K562 (cell line): ENCODE results near the gene ZNF48. TPM values are rescaled to one million over a fixed set of nuclear protein-coding genes. Genes with fewer than 3 reads are reported as not detected.

Experiments used
- CHCHD3 ChIP-seq: fragments of 250-450 bp; sonication (Bioruptor Pico); IDR thresholded peaks from 2 replicates; pipeline ENCODE4 v2.1.2; 2022; ENCODE audit warnings: mild to moderate bottlenecking
- JUNB ChIP-seq: fragments of 450-650 bp; formaldehyde crosslinking; conservative IDR thresholded peaks from 2 replicates; pipeline ENCODE4 v1.4.0; 2020; ENCODE audit warnings: mild to moderate bottlenecking
- MXI1 ChIP-seq: IDR thresholded peaks from 2 replicates; pipeline ENCODE4 v1.6.1; 2011; ENCODE audit warnings: low read depth, mild to moderate bottlenecking, improper control_type of control experiment, low read length
- RHOXF2B ChIP-seq: fragments of 250-450 bp; sonication (Bioruptor Pico); conservative IDR thresholded peaks from 2 replicates; pipeline ENCODE4 v1.5.1; 2021
- polyA plus RNA-seq, 8 experiments: library from polyadenylated mRNA; depleted of rRNA in 4 of 8; stranded (reverse) in 5 of 8; unstranded in 3 of 8; fragments of >200 nt; fragmentation: Nextera tagmentation in 2 of 8; fragmentation: Illumina TruSeq in 1 of 8; extraction: Ambion mirVana in 2 of 8; extraction: Trizol in 1 of 8; gene quantifications; 2 replicates each; pipeline versions ENCODE4 v1.2.1 to v1.2.3, GENCODE V29; 2011 to 2014; ENCODE audit warnings: inconsistent platforms in 1 of 8, missing spikeins in 1 of 8
- total RNA-seq, 7 experiments: library from RNA; depleted of rRNA in 6 of 7; stranded (reverse); fragments of >200 nt in 6 of 7; fragmentation: Illumina TruSeq in 2 of 7; extraction: Trizol in 2 of 7; gene quantifications; 2 replicates each; pipeline versions ENCODE4 v1.2.1 to v1.2.3, GENCODE V29; 2011 to 2021; ENCODE audit warnings: low replicate concordance in 1 of 7
- TF ChIP-seq, protein P1 (sequence below): fragments of 250-450 bp; sonication (Bioruptor Pico); IDR thresholded peaks from 2 replicates; pipeline ENCODE4 v1.4.0; 2020
- TF ChIP-seq, protein P2 (sequence below): fragments of 200-600 bp; sonication (generic); IDR thresholded peaks from one replicate; pipeline ENCODE4 v1.6.1; 2012; ENCODE audit warnings: mild to moderate bottlenecking, low read depth, low read length, inconsistent platforms
- TF ChIP-seq, protein P3 (sequence below): fragments of 200-800 bp; sonication (Bioruptor generic); IDR thresholded peaks from 2 replicates; pipeline ENCODE4 v1.6.1; 2017; ENCODE audit warnings: missing genetic modification characterization, missing compliant biosample characterization

ZNF48 gene
- total and polyA plus RNA-seq, 9 of the 15 experiments (the other 6 are each of a cell fraction or from before 2014, with no cell fraction given): 0.38 to 11.6 (median 4.7) TPM

DNA sequence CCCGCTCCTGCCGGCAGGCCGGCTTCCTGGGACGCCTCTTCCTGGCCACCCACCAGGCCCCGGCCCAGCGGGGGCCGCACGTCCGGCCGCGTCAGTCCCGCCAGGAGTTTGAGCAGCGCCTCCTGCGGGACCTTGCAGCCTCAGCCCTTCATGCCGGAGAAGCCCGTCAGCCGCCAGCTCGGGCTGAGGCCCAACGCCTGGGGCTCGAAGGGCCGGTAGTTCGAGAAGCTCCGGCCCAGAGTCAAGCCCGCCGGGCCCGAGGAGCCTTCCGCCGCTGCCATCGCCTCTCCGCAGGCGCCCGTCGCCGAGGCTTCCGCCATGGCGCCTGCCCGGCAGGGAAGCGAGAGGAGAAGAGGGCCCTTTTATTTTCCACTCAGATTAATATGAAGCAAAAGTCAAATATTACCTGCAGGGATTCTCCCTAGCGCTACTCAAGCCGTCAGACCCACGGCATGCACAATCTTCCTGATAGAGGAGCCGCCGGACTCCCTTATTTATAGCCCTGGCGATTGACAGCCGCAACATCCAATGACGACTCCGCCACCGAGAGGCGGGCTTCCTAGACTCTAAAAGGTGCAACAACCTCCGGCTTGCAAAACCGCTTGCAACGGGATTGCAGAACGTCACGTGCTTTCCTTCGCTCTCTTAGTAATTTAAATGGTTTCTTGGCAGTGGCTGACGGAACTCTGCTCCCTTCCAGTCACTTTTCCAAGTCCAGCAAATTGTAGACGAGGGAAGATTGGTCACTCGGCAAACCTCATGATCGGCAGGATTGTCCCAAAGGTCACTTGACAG lies 50.4 kb downstream of the ZNF48 start, which contains the start of gene SEPHS2 (continued):
- TF ChIP-seq, protein P1, sequence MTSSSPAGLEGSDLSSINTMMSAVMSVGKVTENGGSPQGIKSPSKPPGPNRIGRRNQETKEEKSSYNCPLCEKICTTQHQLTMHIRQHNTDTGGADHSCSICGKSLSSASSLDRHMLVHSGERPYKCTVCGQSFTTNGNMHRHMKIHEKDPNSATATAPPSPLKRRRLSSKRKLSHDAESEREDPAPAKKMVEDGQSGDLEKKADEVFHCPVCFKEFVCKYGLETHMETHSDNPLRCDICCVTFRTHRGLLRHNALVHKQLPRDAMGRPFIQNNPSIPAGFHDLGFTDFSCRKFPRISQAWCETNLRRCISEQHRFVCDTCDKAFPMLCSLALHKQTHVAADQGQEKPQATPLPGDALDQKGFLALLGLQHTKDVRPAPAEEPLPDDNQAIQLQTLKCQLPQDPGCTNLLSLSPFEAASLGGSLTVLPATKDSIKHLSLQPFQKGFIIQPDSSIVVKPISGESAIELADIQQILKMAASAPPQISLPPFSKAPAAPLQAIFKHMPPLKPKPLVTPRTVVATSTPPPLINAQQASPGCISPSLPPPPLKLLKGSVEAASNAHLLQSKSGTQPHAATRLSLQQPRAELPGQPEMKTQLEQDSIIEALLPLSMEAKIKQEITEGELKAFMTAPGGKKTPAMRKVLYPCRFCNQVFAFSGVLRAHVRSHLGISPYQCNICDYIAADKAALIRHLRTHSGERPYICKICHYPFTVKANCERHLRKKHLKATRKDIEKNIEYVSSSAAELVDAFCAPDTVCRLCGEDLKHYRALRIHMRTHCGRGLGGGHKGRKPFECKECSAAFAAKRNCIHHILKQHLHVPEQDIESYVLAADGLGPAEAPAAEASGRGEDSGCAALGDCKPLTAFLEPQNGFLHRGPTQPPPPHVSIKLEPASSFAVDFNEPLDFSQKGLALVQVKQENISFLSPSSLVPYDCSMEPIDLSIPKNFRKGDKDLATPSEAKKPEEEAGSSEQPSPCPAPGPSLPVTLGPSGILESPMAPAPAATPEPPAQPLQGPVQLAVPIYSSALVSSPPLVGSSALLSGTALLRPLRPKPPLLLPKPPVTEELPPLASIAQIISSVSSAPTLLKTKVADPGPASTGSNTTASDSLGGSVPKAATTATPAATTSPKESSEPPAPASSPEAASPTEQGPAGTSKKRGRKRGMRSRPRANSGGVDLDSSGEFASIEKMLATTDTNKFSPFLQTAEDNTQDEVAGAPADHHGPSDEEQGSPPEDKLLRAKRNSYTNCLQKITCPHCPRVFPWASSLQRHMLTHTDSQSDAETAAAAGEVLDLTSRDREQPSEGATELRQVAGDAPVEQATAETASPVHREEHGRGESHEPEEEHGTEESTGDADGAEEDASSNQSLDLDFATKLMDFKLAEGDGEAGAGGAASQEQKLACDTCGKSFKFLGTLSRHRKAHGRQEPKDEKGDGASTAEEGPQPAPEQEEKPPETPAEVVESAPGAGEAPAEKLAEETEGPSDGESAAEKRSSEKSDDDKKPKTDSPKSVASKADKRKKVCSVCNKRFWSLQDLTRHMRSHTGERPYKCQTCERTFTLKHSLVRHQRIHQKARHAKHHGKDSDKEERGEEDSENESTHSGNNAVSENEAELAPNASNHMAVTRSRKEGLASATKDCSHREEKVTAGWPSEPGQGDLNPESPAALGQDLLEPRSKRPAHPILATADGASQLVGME: 0 out of 2 replicates have a peak, but pooled peaks have one; percentile 50
- peak; percentile 46; the same call in 1 of the 2 replicates for TF ChIP-seq CHCHD3 (CRISPR knock-in tag)
- TF ChIP-seq, protein P2, sequence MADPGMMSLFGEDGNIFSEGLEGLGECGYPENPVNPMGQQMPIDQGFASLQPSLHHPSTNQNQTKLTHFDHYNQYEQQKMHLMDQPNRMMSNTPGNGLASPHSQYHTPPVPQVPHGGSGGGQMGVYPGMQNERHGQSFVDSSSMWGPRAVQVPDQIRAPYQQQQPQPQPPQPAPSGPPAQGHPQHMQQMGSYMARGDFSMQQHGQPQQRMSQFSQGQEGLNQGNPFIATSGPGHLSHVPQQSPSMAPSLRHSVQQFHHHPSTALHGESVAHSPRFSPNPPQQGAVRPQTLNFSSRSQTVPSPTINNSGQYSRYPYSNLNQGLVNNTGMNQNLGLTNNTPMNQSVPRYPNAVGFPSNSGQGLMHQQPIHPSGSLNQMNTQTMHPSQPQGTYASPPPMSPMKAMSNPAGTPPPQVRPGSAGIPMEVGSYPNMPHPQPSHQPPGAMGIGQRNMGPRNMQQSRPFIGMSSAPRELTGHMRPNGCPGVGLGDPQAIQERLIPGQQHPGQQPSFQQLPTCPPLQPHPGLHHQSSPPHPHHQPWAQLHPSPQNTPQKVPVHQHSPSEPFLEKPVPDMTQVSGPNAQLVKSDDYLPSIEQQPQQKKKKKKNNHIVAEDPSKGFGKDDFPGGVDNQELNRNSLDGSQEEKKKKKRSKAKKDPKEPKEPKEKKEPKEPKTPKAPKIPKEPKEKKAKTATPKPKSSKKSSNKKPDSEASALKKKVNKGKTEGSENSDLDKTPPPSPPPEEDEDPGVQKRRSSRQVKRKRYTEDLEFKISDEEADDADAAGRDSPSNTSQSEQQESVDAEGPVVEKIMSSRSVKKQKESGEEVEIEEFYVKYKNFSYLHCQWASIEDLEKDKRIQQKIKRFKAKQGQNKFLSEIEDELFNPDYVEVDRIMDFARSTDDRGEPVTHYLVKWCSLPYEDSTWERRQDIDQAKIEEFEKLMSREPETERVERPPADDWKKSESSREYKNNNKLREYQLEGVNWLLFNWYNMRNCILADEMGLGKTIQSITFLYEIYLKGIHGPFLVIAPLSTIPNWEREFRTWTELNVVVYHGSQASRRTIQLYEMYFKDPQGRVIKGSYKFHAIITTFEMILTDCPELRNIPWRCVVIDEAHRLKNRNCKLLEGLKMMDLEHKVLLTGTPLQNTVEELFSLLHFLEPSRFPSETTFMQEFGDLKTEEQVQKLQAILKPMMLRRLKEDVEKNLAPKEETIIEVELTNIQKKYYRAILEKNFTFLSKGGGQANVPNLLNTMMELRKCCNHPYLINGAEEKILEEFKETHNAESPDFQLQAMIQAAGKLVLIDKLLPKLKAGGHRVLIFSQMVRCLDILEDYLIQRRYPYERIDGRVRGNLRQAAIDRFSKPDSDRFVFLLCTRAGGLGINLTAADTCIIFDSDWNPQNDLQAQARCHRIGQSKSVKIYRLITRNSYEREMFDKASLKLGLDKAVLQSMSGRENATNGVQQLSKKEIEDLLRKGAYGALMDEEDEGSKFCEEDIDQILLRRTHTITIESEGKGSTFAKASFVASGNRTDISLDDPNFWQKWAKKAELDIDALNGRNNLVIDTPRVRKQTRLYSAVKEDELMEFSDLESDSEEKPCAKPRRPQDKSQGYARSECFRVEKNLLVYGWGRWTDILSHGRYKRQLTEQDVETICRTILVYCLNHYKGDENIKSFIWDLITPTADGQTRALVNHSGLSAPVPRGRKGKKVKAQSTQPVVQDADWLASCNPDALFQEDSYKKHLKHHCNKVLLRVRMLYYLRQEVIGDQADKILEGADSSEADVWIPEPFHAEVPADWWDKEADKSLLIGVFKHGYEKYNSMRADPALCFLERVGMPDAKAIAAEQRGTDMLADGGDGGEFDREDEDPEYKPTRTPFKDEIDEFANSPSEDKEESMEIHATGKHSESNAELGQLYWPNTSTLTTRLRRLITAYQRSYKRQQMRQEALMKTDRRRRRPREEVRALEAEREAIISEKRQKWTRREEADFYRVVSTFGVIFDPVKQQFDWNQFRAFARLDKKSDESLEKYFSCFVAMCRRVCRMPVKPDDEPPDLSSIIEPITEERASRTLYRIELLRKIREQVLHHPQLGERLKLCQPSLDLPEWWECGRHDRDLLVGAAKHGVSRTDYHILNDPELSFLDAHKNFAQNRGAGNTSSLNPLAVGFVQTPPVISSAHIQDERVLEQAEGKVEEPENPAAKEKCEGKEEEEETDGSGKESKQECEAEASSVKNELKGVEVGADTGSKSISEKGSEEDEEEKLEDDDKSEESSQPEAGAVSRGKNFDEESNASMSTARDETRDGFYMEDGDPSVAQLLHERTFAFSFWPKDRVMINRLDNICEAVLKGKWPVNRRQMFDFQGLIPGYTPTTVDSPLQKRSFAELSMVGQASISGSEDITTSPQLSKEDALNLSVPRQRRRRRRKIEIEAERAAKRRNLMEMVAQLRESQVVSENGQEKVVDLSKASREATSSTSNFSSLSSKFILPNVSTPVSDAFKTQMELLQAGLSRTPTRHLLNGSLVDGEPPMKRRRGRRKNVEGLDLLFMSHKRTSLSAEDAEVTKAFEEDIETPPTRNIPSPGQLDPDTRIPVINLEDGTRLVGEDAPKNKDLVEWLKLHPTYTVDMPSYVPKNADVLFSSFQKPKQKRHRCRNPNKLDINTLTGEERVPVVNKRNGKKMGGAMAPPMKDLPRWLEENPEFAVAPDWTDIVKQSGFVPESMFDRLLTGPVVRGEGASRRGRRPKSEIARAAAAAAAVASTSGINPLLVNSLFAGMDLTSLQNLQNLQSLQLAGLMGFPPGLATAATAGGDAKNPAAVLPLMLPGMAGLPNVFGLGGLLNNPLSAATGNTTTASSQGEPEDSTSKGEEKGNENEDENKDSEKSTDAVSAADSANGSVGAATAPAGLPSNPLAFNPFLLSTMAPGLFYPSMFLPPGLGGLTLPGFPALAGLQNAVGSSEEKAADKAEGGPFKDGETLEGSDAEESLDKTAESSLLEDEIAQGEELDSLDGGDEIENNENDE: no peak
- TF ChIP-seq RHOXF2B (CRISPR knock-in tag): no peak
- TF ChIP-seq MXI1: no peak; the same call in 1 of the 2 replicates
- TF ChIP-seq, protein P3, sequence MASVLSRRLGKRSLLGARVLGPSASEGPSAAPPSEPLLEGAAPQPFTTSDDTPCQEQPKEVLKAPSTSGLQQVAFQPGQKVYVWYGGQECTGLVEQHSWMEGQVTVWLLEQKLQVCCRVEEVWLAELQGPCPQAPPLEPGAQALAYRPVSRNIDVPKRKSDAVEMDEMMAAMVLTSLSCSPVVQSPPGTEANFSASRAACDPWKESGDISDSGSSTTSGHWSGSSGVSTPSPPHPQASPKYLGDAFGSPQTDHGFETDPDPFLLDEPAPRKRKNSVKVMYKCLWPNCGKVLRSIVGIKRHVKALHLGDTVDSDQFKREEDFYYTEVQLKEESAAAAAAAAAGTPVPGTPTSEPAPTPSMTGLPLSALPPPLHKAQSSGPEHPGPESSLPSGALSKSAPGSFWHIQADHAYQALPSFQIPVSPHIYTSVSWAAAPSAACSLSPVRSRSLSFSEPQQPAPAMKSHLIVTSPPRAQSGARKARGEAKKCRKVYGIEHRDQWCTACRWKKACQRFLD (CRISPR knock-in tag): 0 out of 2 replicates have a peak, but pooled peaks have one; percentile 21
- TF ChIP-seq JUNB (CRISPR knock-in tag): no peak; the same call in 1 of the 2 replicates
